Upper lobe of left lung (tissue), 6 donors: ENCODE measurements around the gene UBE2L5. TPM values are rescaled to one million over a fixed set of nuclear protein-coding genes. Genes with fewer than 3 reads are reported as not detected.

Source experiments
- ATAC-seq, 2 donors: fragments of 200-7000 bp; cut with Tn5 transposase; one replicate each; pipeline ENCODE4 v1.9.1; 2022; ENCODE audit warnings: mild to moderate bottlenecking in 2 of 2, moderate library complexity in 2 of 2; ENCODE audit not compliant: low FRiP score in 2 of 2
- DNase-seq, 2 donors: peaks; one replicate each; pipeline ENCODE4 v3.0.0-alpha.2; 2019 to 2020
- H3K27ac ChIP-seq, 4 donors: fragments of 200-600 bp; sonication (generic); one replicate each; pipeline ENCODE4 v1.5.1; 2016 to 2019
- H3K27me3 ChIP-seq, 4 donors: fragments of 200-600 bp; sonication (generic); one replicate each; pipeline ENCODE4 v1.5.1; 2017 to 2019
- H3K36me3 ChIP-seq, 4 donors: fragments of 200-600 bp; sonication (generic); one replicate each; pipeline ENCODE4 v1.5.1; 2016 to 2019
- H3K4me1 ChIP-seq, 4 donors: fragments of 200-600 bp; sonication (generic); one replicate each; pipeline ENCODE4 v1.5.1; 2018 to 2019
- H3K4me3 ChIP-seq, 4 donors: fragments of 200-600 bp; sonication (generic); one replicate each; pipeline ENCODE4 v1.5.1; 2017 to 2019; ENCODE audit warnings: mild to moderate bottlenecking in 2 of 4, moderate library complexity in 1 of 4
- H3K9me3 ChIP-seq, 4 donors: fragments of 200-600 bp; sonication (generic); one replicate each; pipeline ENCODE4 v1.5.1; 2018 to 2019
- CTCF ChIP-seq, 6 experiments: fragments of 450-650 bp in 4 of 6; fragments of 200-600 bp in 2 of 6; sonication (generic) in 2 of 6; IDR thresholded peaks; one replicate each; pipeline ENCODE4 v1.5.1; 2016 to 2019; ENCODE audit warnings: antibody characterized with exemption in 6 of 6
- EP300 ChIP-seq, 4 donors: sonication (generic); formaldehyde crosslinking; IDR thresholded peaks; one replicate each; pipeline ENCODE4 v1.5.1; 2017; ENCODE audit warnings: antibody characterized with exemption in 4 of 4, control low read depth in 2 of 4
- POLR2A ChIP-seq, 4 donors: fragments of 450-650 bp; IDR thresholded peaks; one replicate each; pipeline ENCODE4 v1.5.1; 2016 to 2017; ENCODE audit warnings: antibody characterized with exemption in 4 of 4, mild to moderate bottlenecking in 2 of 4
- POLR2AphosphoS5 ChIP-seq, 2 donors: sonication (generic); formaldehyde crosslinking; IDR thresholded peaks; one replicate each; pipeline ENCODE4 v1.5.1; 2017; ENCODE audit warnings: antibody characterized with exemption in 2 of 2
- WGBS, 2 donors: methylation state at CpG; one replicate each; pipeline ENCODE4 v1.1.5; 2017 to 2018; 5-methylcytosine and 5-hydroxymethylcytosine counted together
- total RNA-seq, 6 donors: library from RNA; depleted of rRNA in 4 of 6; stranded (reverse); fragments of >200 nt in 4 of 6; gene quantifications; one replicate each; pipeline versions ENCODE4 v1.1.0 to v1.2.1, GENCODE V29; 2016 to 2021
- donor health status: DM: no; HTN: no; CAD: no; lungs with moderate emphysema.
- donor health status: DM: no; HTN: yes; CAD: no; lungs with severe emphysema.

UBE2L5 gene
- total RNA-seq, 6 donors from 2014 or later: not detected

GRCh38 chr13:30395192-30396158 lies 26.8 kb upstream of the UBE2L5 start:
- peak overlapping the region; percentile 2 to 67 (median 54) for H3K4me3 ChIP-seq
- no peaks in the 10 kb centered on the region for H3K36me3 ChIP-seq
- DNase-seq: peak in 1 of 2 donors; percentile 99
- peak; percentile 85 to 92 for ATAC-seq
- H3K9me3 ChIP-seq: no peaks in the 10 kb centered on the region
- H3K27me3 ChIP-seq: no peaks in the 10 kb centered on the region
- WGBS, 2 donors: 3% methylated on average over 19 of the region's 19 CpGs
- H3K4me1 ChIP-seq: peaks cover 0 to 9% (median 5%) of the 10 kb centered on the region in 4 donors
- peak overlapping the region; percentile 86 to 93 (median 92) for H3K27ac ChIP-seq
- TF ChIP-seq POLR2AphosphoS5 (IDR thresholded peaks at IDR 0.05) (peak; percentile 62 to 71), EP300 (IDR thresholded peaks at IDR 0.05) (peak in 1 of 4 donors; percentile 48), POLR2A (IDR thresholded peaks at IDR 0.05) (peak in 3 of 4 donors; percentile 28 to 79 (median 51)), CTCF (IDR thresholded peaks at IDR 0.05) (no peak)

- Histone ChIP-seq H3K4me1 (peaks cover 0 to 9% (median 5%) of the 10 kb centered on the region in 4 donors), H3K27me3 (no peaks in the 10 kb centered on the region), H3K4me3 (no peak overlapping the region), H3K36me3 (no peaks in the 10 kb centered on the region), H3K27ac (peak overlapping the region in 1 of 4 donors; percentile 93), H3K9me3 (no peaks in the 10 kb centered on the region)
- TF ChIP-seq CTCF (IDR thresholded peaks at IDR 0.05): no peak
- no peak for TF ChIP-seq EP300 (IDR thresholded peaks at IDR 0.05)
- TF ChIP-seq POLR2AphosphoS5 (IDR thresholded peaks at IDR 0.05): no peak
- no peak for TF ChIP-seq POLR2A (IDR thresholded peaks at IDR 0.05)
- 78 to 90% methylated on average over 8 of the region's 8 CpGs for WGBS, 2 donors
- no peak for ATAC-seq
- DNase-seq: no peak
Observed at GRCh38 chr13:30396434-30397075, 25.7 kb upstream of the UBE2L5 start.

- no peak overlapping the region for H3K4me3 ChIP-seq
- 84 to 86% methylated on average over 7 of the region's 7 CpGs for WGBS, 2 donors
- H3K27ac ChIP-seq: no peak overlapping the region
- DNase-seq (no peak), ATAC-seq (no peak)
- H3K4me1 ChIP-seq: peaks cover 0 to 9% (median 5%) of the 10 kb centered on the region in 4 donors
- H3K27me3 ChIP-seq: no peaks in the 10 kb centered on the region
- no peaks in the 10 kb centered on the region for H3K36me3 ChIP-seq
- no peaks in the 10 kb centered on the region for H3K9me3 ChIP-seq
- TF ChIP-seq POLR2A (IDR thresholded peaks at IDR 0.05): no peak
- no peak for TF ChIP-seq EP300 (IDR thresholded peaks at IDR 0.05)
- TF ChIP-seq CTCF (IDR thresholded peaks at IDR 0.05): no peak
- no peak for TF ChIP-seq POLR2AphosphoS5 (IDR thresholded peaks at IDR 0.05)
Observed at GRCh38 chr13:30398601-30399072, 23.7 kb upstream of the UBE2L5 start.

- H3K36me3 ChIP-seq: no peaks in the 10 kb centered on the region
- no peak for TF ChIP-seq EP300 (IDR thresholded peaks at IDR 0.05)
- TF ChIP-seq CTCF (IDR thresholded peaks at IDR 0.05): no peak
- no peak for TF ChIP-seq POLR2AphosphoS5 (IDR thresholded peaks at IDR 0.05)
- TF ChIP-seq POLR2A (IDR thresholded peaks at IDR 0.05): no peak
- peaks cover 0 to 9% (median 0%) of the 10 kb centered on the region in 4 donors for H3K4me1 ChIP-seq
- 96 to 97% methylated on average over 2 of the region's 2 CpGs for WGBS, 2 donors
- ATAC-seq (no peak), DNase-seq (no peak)
- H3K27ac ChIP-seq: no peak overlapping the region
- H3K4me3 ChIP-seq: no peak overlapping the region
- no peaks in the 10 kb centered on the region for H3K27me3 ChIP-seq
- no peaks in the 10 kb centered on the region for H3K9me3 ChIP-seq
Observed at GRCh38 chr13:30400376-30400775, 21.9 kb upstream of the UBE2L5 start.
